HepG2 (cell line): ENCODE results near the gene CNKSR3. TPM values are rescaled to one million over a fixed set of nuclear protein-coding genes. Genes with fewer than 3 reads are reported as not detected.

Experiments
- HOMEZ ChIP-seq: IDR thresholded peaks from 2 replicates; pipeline ENCODE4 v1.6.1; 2016; ENCODE audit warnings: low read depth
- IKZF1 ChIP-seq: fragments of 450-650 bp; IDR thresholded peaks from 2 replicates; pipeline ENCODE4 v1.7.1; 2016
- KDM3A ChIP-seq: IDR thresholded peaks from 2 replicates; pipeline ENCODE4 v1.6.1; 2018; ENCODE audit warnings: low read depth, missing compliant biosample characterization
- NPAS2 ChIP-seq: sonication (generic); formaldehyde crosslinking; IDR thresholded peaks from 2 replicates; pipeline ENCODE4 v1.8.0; 2022; ENCODE audit warnings: mild to moderate bottlenecking, missing genetic modification reagents, borderline replicate concordance
- NR2C2 ChIP-seq: sonication (generic); formaldehyde crosslinking; IDR thresholded peaks from 2 replicates; pipeline ENCODE4 v1.4.0; 2020; ENCODE audit warnings: missing genetic modification reagents, mild to moderate bottlenecking, moderate library complexity, borderline replicate concordance
- SKI ChIP-seq: fragments of 450-650 bp; IDR thresholded peaks from one replicate; pipeline ENCODE4 v1.6.1; 2018; ENCODE audit warnings: mild to moderate bottlenecking; ENCODE audit not compliant: partially characterized antibody
- ZKSCAN5 ChIP-seq: sonication (generic); formaldehyde crosslinking; IDR thresholded peaks from 2 replicates; pipeline ENCODE4 v1.5.1; 2020; ENCODE audit warnings: mild to moderate bottlenecking, missing genetic modification reagents
- ZNF891 ChIP-seq: sonication (generic); formaldehyde crosslinking; IDR thresholded peaks from 2 replicates; pipeline ENCODE4 v1.5.0; 2020; ENCODE audit warnings: mild to moderate bottlenecking, missing genetic modification reagents
- polyA plus RNA-seq, 8 experiments: library from polyadenylated mRNA; depleted of rRNA in 3 of 8; stranded (reverse) in 7 of 8; unstranded in 1 of 8; fragments of >200 nt; fragmentation: Illumina TruSeq in 4 of 8; extraction: Trizol in 4 of 8; gene quantifications; 2 replicates each; pipeline versions ENCODE4 v1.2.1 to v1.2.3, GENCODE V29; 2011 to 2016; ENCODE audit warnings: low read depth in 4 of 8, missing spikeins in 1 of 8, mixed read lengths in 1 of 8; ENCODE audit not compliant: insufficient read depth in 1 of 8
- total RNA-seq, 5 experiments: library from RNA; depleted of rRNA; stranded (reverse); fragments of >200 nt; fragmentation: Illumina TruSeq; extraction: Trizol; gene quantifications; 2 replicates each; pipeline ENCODE4 v1.2.3, GENCODE V29; 2016; ENCODE audit warnings: low read depth in 1 of 5
- TF ChIP-seq, protein P1 (sequence below): sonication (generic); formaldehyde crosslinking; IDR thresholded peaks from 2 replicates; pipeline ENCODE4 v1.4.0; 2020; ENCODE audit warnings: missing genetic modification reagents
- TF ChIP-seq, protein P2 (sequence below): sonication (generic); formaldehyde crosslinking; IDR thresholded peaks from 2 replicates; pipeline ENCODE4 v1.8.0; 2022; ENCODE audit warnings: mild to moderate bottlenecking, missing genetic modification reagents

The CNKSR3 gene
- total and polyA plus RNA-seq, 2 of the 13 experiments (the other 11 are each of a cell fraction or from before 2014, with no cell fraction given): 9.2 to 38.6 TPM

DNA sequence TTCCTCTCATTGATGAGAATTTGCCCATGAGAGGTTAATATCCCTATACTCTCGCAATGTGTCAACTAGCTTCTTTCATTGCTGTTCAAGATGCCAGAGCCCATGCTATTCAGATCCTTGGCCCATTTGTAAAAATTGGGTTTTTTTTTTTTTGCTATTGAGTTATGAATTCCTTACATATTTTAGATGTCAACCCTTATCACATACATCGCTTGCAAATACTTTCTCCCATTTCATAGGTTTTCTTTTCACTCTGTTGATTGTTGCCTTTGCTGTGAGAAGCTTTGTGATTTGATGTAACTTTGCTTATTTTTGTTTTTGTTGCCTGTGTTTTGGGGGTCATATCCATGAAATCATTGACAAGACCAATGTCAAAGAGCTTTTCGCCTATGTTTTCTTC lies 121.7 kb downstream of the CNKSR3 start (continued):
- TF ChIP-seq, protein P1, sequence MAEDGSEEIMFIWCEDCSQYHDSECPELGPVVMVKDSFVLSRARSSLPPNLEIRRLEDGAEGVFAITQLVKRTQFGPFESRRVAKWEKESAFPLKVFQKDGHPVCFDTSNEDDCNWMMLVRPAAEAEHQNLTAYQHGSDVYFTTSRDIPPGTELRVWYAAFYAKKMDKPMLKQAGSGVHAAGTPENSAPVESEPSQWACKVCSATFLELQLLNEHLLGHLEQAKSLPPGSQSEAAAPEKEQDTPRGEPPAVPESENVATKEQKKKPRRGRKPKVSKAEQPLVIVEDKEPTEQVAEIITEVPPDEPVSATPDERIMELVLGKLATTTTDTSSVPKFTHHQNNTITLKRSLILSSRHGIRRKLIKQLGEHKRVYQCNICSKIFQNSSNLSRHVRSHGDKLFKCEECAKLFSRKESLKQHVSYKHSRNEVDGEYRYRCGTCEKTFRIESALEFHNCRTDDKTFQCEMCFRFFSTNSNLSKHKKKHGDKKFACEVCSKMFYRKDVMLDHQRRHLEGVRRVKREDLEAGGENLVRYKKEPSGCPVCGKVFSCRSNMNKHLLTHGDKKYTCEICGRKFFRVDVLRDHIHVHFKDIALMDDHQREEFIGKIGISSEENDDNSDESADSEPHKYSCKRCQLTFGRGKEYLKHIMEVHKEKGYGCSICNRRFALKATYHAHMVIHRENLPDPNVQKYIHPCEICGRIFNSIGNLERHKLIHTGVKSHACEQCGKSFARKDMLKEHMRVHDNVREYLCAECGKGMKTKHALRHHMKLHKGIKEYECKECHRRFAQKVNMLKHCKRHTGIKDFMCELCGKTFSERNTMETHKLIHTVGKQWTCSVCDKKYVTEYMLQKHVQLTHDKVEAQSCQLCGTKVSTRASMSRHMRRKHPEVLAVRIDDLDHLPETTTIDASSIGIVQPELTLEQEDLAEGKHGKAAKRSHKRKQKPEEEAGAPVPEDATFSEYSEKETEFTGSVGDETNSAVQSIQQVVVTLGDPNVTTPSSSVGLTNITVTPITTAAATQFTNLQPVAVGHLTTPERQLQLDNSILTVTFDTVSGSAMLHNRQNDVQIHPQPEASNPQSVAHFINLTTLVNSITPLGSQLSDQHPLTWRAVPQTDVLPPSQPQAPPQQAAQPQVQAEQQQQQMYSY (CRISPR knock-in tag): no peak
- TF ChIP-seq NPAS2 (CRISPR knock-in tag): no peak
- no peak for TF ChIP-seq NR2C2
- TF ChIP-seq, protein P2, sequence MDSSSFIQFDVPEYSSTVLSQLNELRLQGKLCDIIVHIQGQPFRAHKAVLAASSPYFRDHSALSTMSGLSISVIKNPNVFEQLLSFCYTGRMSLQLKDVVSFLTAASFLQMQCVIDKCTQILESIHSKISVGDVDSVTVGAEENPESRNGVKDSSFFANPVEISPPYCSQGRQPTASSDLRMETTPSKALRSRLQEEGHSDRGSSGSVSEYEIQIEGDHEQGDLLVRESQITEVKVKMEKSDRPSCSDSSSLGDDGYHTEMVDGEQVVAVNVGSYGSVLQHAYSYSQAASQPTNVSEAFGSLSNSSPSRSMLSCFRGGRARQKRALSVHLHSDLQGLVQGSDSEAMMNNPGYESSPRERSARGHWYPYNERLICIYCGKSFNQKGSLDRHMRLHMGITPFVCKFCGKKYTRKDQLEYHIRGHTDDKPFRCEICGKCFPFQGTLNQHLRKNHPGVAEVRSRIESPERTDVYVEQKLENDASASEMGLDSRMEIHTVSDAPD (CRISPR knock-in tag): no peak
- no peak for TF ChIP-seq IKZF1
- no peak for TF ChIP-seq ZKSCAN5
- no peak for TF ChIP-seq KDM3A (CRISPR knock-in tag)
- no peak for TF ChIP-seq ZNF891 (CRISPR knock-in tag)
- TF ChIP-seq HOMEZ (CRISPR knock-in tag): no peak
- no peak for TF ChIP-seq SKI
- TF ChIP-seq, all 625 proteins: peak for 0
